Vagina (tissue), 2 donors: Measurements from ENCODE around the gene MAGEF1.

Experiments
- CTCF ChIP-seq, 3 experiments: fragments of 450-650 bp in 2 of 3; fragments of 200-600 bp in 1 of 3; sonication (generic) in 1 of 3; IDR thresholded peaks; one replicate each; pipeline ENCODE4 v1.5.1; 2017 to 2019; ENCODE audit warnings: antibody characterized with exemption in 3 of 3, mild to moderate bottlenecking in 2 of 3, moderate library complexity in 2 of 3
- POLR2A ChIP-seq, 2 donors: fragments of 450-650 bp; IDR thresholded peaks; one replicate each; pipeline ENCODE4 v1.6.1; 2017; ENCODE audit warnings: antibody characterized with exemption in 2 of 2, mild to moderate bottlenecking in 2 of 2, moderate library complexity in 2 of 2

GRCh38 chr3:184746131-184747120, 34.6 kb upstream of the MAGEF1 start:
- no peak for TF ChIP-seq POLR2A (IDR thresholded peaks at IDR 0.05)
- no peak for TF ChIP-seq CTCF (IDR thresholded peaks at IDR 0.05)
